Suprapubic skin (tissue), 4 donors: Measurements from ENCODE around the gene PPP1R11.

ENCODE experiments used
- EP300 ChIP-seq: sonication (generic); formaldehyde crosslinking; IDR thresholded peaks from one replicate; pipeline ENCODE4 v1.6.1; 2017; ENCODE audit warnings: antibody characterized with exemption
- POLR2A ChIP-seq, 2 donors: fragments of 450-650 bp; IDR thresholded peaks; one replicate each; pipeline ENCODE4 v1.6.1; 2017; ENCODE audit warnings: antibody characterized with exemption in 2 of 2, mild to moderate bottlenecking in 2 of 2, moderate library complexity in 2 of 2
- POLR2AphosphoS5 ChIP-seq, 3 donors: sonication (generic); formaldehyde crosslinking; IDR thresholded peaks; one replicate each; pipeline ENCODE4 v1.6.1; 2017; ENCODE audit warnings: antibody characterized with exemption in 3 of 3
- TF ChIP-seq, protein P1 (sequence below), 2 donors: fragments of 200-600 bp in 1 of 2; fragments of 450-650 bp in 1 of 2; sonication (generic) in 1 of 2; IDR thresholded peaks; one replicate each; pipeline ENCODE4 v1.5.1; 2016 to 2019; ENCODE audit warnings: antibody characterized with exemption in 2 of 2, mild to moderate bottlenecking in 1 of 2, moderate library complexity in 1 of 2

DNA sequence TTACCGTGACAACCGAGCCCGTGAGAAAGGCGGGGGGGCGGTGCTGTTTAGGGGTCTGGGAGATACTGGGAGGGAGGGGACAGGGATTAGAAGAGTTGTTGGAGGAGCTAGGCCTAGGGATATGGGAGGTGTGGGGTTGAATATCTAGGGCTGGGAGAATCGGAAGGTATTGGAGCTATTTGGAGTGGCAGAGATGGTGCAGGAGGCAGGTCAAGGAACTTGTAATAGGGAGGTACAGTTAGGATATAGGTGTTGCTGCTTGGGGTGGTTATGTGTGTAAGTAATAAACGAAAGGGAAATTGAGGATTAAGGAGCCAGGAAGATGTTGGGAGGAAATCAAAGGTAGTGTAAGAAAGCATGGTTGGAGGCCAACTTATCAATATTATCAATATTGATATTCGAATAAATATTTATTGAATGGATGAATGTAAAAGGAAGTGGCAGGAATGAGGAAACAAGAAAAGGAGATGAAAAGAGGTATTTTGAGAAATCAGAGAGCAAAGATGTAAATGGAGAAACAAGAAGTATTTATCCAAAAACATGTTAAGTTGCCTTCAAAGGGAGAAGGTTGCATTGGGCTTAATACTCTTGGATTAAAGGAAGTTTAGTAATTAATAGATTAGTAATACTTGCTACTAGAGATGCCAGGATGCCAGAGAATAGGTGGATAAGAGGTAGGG lies 602 bp downstream of the PPP1R11 start:
- TF ChIP-seq, protein P1, sequence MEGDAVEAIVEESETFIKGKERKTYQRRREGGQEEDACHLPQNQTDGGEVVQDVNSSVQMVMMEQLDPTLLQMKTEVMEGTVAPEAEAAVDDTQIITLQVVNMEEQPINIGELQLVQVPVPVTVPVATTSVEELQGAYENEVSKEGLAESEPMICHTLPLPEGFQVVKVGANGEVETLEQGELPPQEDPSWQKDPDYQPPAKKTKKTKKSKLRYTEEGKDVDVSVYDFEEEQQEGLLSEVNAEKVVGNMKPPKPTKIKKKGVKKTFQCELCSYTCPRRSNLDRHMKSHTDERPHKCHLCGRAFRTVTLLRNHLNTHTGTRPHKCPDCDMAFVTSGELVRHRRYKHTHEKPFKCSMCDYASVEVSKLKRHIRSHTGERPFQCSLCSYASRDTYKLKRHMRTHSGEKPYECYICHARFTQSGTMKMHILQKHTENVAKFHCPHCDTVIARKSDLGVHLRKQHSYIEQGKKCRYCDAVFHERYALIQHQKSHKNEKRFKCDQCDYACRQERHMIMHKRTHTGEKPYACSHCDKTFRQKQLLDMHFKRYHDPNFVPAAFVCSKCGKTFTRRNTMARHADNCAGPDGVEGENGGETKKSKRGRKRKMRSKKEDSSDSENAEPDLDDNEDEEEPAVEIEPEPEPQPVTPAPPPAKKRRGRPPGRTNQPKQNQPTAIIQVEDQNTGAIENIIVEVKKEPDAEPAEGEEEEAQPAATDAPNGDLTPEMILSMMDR (IDR thresholded peaks at IDR 0.05): no peak
- TF ChIP-seq POLR2A (IDR thresholded peaks at IDR 0.05): no peak
- no peak for TF ChIP-seq POLR2AphosphoS5 (IDR thresholded peaks at IDR 0.05)
- no peak for TF ChIP-seq EP300
